Right lobe of liver (tissue), 4 donors: ENCODE results near the gene STXBP5.

ENCODE experiments used
- POLR2A ChIP-seq: fragments of 450-650 bp; IDR thresholded peaks from one replicate; pipeline ENCODE4 v1.6.1; 2017; ENCODE audit warnings: antibody characterized with exemption, mild to moderate bottlenecking
- TF ChIP-seq, protein P1 (sequence below), 4 donors: fragments of 200-600 bp in 3 of 4; fragments of 450-650 bp in 1 of 4; IDR thresholded peaks; one replicate each; pipeline versions ENCODE4 v1.5.1 to v1.8.0; 2016 to 2022; ENCODE audit warnings: antibody characterized with exemption in 4 of 4, mild to moderate bottlenecking in 2 of 4
- donor health status: DM: no; HTN: no; CAD: no.
- donor health status: DM: no; HTN: no; CAD: no.
- donor health status: DM: no; HTN: yes; CAD: no.

GRCh38 chr6:147200711-147201110, 3.5 kb upstream of the STXBP5 start:
- TF ChIP-seq, protein P1, sequence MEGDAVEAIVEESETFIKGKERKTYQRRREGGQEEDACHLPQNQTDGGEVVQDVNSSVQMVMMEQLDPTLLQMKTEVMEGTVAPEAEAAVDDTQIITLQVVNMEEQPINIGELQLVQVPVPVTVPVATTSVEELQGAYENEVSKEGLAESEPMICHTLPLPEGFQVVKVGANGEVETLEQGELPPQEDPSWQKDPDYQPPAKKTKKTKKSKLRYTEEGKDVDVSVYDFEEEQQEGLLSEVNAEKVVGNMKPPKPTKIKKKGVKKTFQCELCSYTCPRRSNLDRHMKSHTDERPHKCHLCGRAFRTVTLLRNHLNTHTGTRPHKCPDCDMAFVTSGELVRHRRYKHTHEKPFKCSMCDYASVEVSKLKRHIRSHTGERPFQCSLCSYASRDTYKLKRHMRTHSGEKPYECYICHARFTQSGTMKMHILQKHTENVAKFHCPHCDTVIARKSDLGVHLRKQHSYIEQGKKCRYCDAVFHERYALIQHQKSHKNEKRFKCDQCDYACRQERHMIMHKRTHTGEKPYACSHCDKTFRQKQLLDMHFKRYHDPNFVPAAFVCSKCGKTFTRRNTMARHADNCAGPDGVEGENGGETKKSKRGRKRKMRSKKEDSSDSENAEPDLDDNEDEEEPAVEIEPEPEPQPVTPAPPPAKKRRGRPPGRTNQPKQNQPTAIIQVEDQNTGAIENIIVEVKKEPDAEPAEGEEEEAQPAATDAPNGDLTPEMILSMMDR (IDR thresholded peaks at IDR 0.05), result no peak
- no peak for TF ChIP-seq POLR2A
